HCT116 (cell line): ENCODE data around the gene UGT1A9. TPM values are rescaled to one million over a fixed set of nuclear protein-coding genes. Genes with fewer than 3 reads are reported as not detected.

Experiments used
- ATAC-seq: fragments of 200-7000 bp; cut with Tn5 transposase; 2 replicates; pipeline ENCODE4 v1.9.1; 2020; ENCODE audit warnings: mild to moderate bottlenecking, moderate library complexity
- BruUV-seq: library from RNA; stranded (reverse); fragments of 400-500 nt; replicated peaks from 2 replicates; lab custom pipeline; 2021; lab: Mats Ljungman, UMichigan
- CTCF ChIA-PET: fragments of 300-600 bp; sonication (Branson Sonifier 250); formaldehyde crosslinking; loops from one replicate; lab custom pipeline; 2021; ENCODE audit warnings: antibody characterized with exemption; lab: Charles Lee
- POLR2A ChIA-PET: fragments of 300-600, 350-600 bp; sonication (Branson Sonifier 250); formaldehyde crosslinking; loops from one replicate; lab custom pipeline; 2021; ENCODE audit warnings: antibody characterized with exemption; lab: Charles Lee
- RAD21 ChIA-PET, 2 experiments: fragments of 300-600 bp; sonication (Branson Sonifier 250); formaldehyde crosslinking; loops; one replicate each; lab custom pipeline; 2023; ENCODE audit warnings: low total read pairs in 2 of 2; ENCODE audit not compliant: uncharacterized antibody in 2 of 2, unreplicated experiment in 2 of 2, low non-redundant PET in 1 of 2; lab: Charles Lee
- DNase-seq: peaks from one replicate; pipeline ENCODE4 v3.0.0-alpha.2; 2010; ENCODE audit warnings: low read depth, low spot score
- H2AFZ ChIP-seq: fragments of 200-600 bp; shearing (Covaris generic), sonication (generic); 2 replicates; pipeline ENCODE4 v1.6.1; 2017; ENCODE audit warnings: low read depth, mixed run types, mixed read lengths, antibody characterized with exemption, low read length; ENCODE audit not compliant: poor library complexity, severe bottlenecking
- H3K27ac ChIP-seq: 2 replicates; pipeline ENCODE4 v1.5.1; 2012; ENCODE audit warnings: low read depth, low read length
- H3K27me3 ChIP-seq: fragments of 200-600 bp; sonication (generic); 2 replicates; pipeline ENCODE4 v1.6.1; 2016; ENCODE audit warnings: mixed run types, low read length, mixed read lengths; ENCODE audit not compliant: insufficient read depth
- H3K36me3 ChIP-seq, 2 experiments: fragments of 200-500 bp in 1 of 2; fragments of 200-600 bp in 1 of 2; sonication (Bioruptor generic) in 1 of 2; sonication (generic) in 1 of 2; 2 replicates each; pipeline versions ENCODE4 v1.5.1 to v1.6.1; 2014 to 2016; ENCODE audit warnings: low read length in 2 of 2, inconsistent platforms in 1 of 2, mixed read lengths in 1 of 2, mixed run types in 1 of 2; ENCODE audit not compliant: insufficient read depth in 2 of 2, control insufficient read depth in 1 of 2
- H3K4me1 ChIP-seq, 2 experiments: fragments of 200-600 bp in 1 of 2; sonication (generic) in 1 of 2; 2 replicates each; pipeline versions ENCODE4 v1.5.1 to v1.6.1; 2012 to 2017; ENCODE audit warnings: low read length in 2 of 2, inconsistent platforms in 1 of 2, mild to moderate bottlenecking in 1 of 2, mixed read lengths in 1 of 2, mixed run types in 1 of 2, moderate library complexity in 1 of 2; ENCODE audit not compliant: insufficient read depth in 2 of 2, control insufficient read depth in 1 of 2
- H3K4me2 ChIP-seq: fragments of 200-600 bp; sonication (generic); 2 replicates; pipeline ENCODE4 v1.6.1; 2017; ENCODE audit warnings: mixed run types, low read length, mixed read lengths
- H3K4me3 ChIP-seq, 2 experiments: fragments of 200-600 bp in 1 of 2; sonication (generic) in 1 of 2; replicated peaks in 1 of 2; 2 replicates each; pipeline ENCODE4 v1.5.1; 2011 to 2016; ENCODE audit warnings: low read length in 2 of 2, control low read depth in 1 of 2, low read depth in 1 of 2, mild to moderate bottlenecking in 1 of 2, mixed read lengths in 1 of 2, mixed run types in 1 of 2
- H3K79me2 ChIP-seq: fragments of 200-600 bp; sonication (generic); 2 replicates; pipeline ENCODE4 v1.6.1; 2017; ENCODE audit warnings: mild to moderate bottlenecking, mixed run types, low read length, moderate library complexity, mixed read lengths; ENCODE audit not compliant: insufficient read depth
- H3K9ac ChIP-seq: fragments of 200-600 bp; sonication (generic); 2 replicates; pipeline ENCODE4 v1.6.1; 2016; ENCODE audit warnings: low read length, mixed read lengths
- H3K9me2 ChIP-seq: fragments of 200-600 bp; sonication (generic), shearing (Covaris generic); 2 replicates; pipeline ENCODE4 v1.6.1; 2017; ENCODE audit warnings: mixed run types, mild to moderate bottlenecking, moderate library complexity; ENCODE audit not compliant: insufficient read depth
- H3K9me3 ChIP-seq, 2 experiments: fragments of 200-500 bp in 1 of 2; fragments of 200-600 bp in 1 of 2; sonication (Bioruptor generic) in 1 of 2; sonication (generic) in 1 of 2; 2 replicates each; pipeline ENCODE4 v1.6.1; 2014 to 2017; ENCODE audit warnings: low read length in 2 of 2, mixed read lengths in 2 of 2, inconsistent platforms in 1 of 2, low read depth in 1 of 2, mild to moderate bottlenecking in 1 of 2, mixed run types in 1 of 2, moderate library complexity in 1 of 2; ENCODE audit not compliant: control insufficient read depth in 1 of 2, insufficient read depth in 1 of 2
- H4K20me1 ChIP-seq: fragments of 200-600 bp; sonication (generic), shearing (Covaris generic); 2 replicates; pipeline ENCODE4 v1.6.1; 2017; ENCODE audit warnings: mixed run types, mild to moderate bottlenecking, moderate library complexity; ENCODE audit not compliant: insufficient read depth
- CBX3 ChIP-seq: IDR thresholded peaks from 2 replicates; pipeline ENCODE4 v1.6.1; 2012; ENCODE audit warnings: low read depth
- ELF1 ChIP-seq: IDR thresholded peaks from 2 replicates; pipeline ENCODE4 v1.6.1; 2012; ENCODE audit warnings: low read depth, borderline replicate concordance
- EZH2 ChIP-seq: fragments of 200-600 bp; sonication (generic); IDR thresholded peaks from 2 replicates; pipeline ENCODE4 v1.6.1; 2017; ENCODE audit warnings: antibody characterized with exemption, mixed run types
- EZH2phosphoT487 ChIP-seq: fragments of 200-600 bp; IDR thresholded peaks from 2 replicates; pipeline ENCODE4 v1.6.1; 2018; ENCODE audit warnings: antibody characterized with exemption, borderline replicate concordance
- JUND ChIP-seq: IDR thresholded peaks from 2 replicates; pipeline ENCODE4 v1.6.1; 2012
- POLR2A ChIP-seq: IDR thresholded peaks from 2 replicates; pipeline ENCODE4 v1.7.0; 2011; ENCODE audit warnings: borderline replicate concordance; ENCODE audit not compliant: insufficient read depth, insufficient read length; ENCODE audit errors: extremely low read depth
- POLR2AphosphoS5 ChIP-seq: IDR thresholded peaks from 2 replicates; pipeline ENCODE4 v1.6.1; 2011; ENCODE audit warnings: mild to moderate bottlenecking, low read depth, low read length, moderate library complexity
- RAD21 ChIP-seq: IDR thresholded peaks from 2 replicates; pipeline ENCODE4 v1.6.1; 2012; ENCODE audit warnings: low read depth, mild to moderate bottlenecking
- REST ChIP-seq: IDR thresholded peaks from 2 replicates; pipeline ENCODE4 v1.6.1; 2012; ENCODE audit warnings: low read depth
- SIN3A ChIP-seq: IDR thresholded peaks from 2 replicates; pipeline ENCODE4 v1.6.1; 2012; ENCODE audit warnings: low read depth
- SP1 ChIP-seq: IDR thresholded peaks from 2 replicates; pipeline ENCODE4 v1.6.1; 2012; ENCODE audit warnings: low read depth
- SRF ChIP-seq: IDR thresholded peaks from 2 replicates; pipeline ENCODE4 v1.6.1; 2012; ENCODE audit warnings: low read depth
- TCF7L2 ChIP-seq: IDR thresholded peaks from 2 replicates; pipeline ENCODE4 v1.7.0; 2011; ENCODE audit warnings: borderline replicate concordance, inconsistent platforms; ENCODE audit not compliant: insufficient read depth, insufficient read length; ENCODE audit errors: extremely low read depth
- YY1 ChIP-seq: IDR thresholded peaks from 2 replicates; pipeline ENCODE4 v1.6.1; 2011; ENCODE audit warnings: low read length, low read depth, moderate library complexity, mild to moderate bottlenecking; ENCODE audit not compliant: insufficient replicate concordance; ENCODE audit errors: extremely low read depth
- ZBTB33 ChIP-seq: IDR thresholded peaks from 2 replicates; pipeline ENCODE4 v1.6.1; 2011; ENCODE audit warnings: mild to moderate bottlenecking, low read length, moderate library complexity; ENCODE audit not compliant: insufficient replicate concordance; ENCODE audit errors: extremely low read depth
- ZNF274 ChIP-seq: fragments of 200-500 bp; sonication (Bioruptor generic); IDR thresholded peaks from 2 replicates; pipeline ENCODE4 v1.6.1; 2014; ENCODE audit warnings: mild to moderate bottlenecking, low read depth, low read length, inconsistent platforms
- intact Hi-C: fragments of 100-400 bp; cut with micrococcal nuclease; formaldehyde crosslinking; loops from 2 replicates; pipeline ENCODE4 v1.10.0; 2022
- total RNA-seq: library from RNA; stranded (reverse); gene quantifications from one replicate; pipeline ENCODE4 v1.2.1, GENCODE V29; 2021; ENCODE audit not compliant: unreplicated experiment

UGT1A9 gene
- total RNA-seq, 1 experiment from 2014 or later: not detected

DNA sequence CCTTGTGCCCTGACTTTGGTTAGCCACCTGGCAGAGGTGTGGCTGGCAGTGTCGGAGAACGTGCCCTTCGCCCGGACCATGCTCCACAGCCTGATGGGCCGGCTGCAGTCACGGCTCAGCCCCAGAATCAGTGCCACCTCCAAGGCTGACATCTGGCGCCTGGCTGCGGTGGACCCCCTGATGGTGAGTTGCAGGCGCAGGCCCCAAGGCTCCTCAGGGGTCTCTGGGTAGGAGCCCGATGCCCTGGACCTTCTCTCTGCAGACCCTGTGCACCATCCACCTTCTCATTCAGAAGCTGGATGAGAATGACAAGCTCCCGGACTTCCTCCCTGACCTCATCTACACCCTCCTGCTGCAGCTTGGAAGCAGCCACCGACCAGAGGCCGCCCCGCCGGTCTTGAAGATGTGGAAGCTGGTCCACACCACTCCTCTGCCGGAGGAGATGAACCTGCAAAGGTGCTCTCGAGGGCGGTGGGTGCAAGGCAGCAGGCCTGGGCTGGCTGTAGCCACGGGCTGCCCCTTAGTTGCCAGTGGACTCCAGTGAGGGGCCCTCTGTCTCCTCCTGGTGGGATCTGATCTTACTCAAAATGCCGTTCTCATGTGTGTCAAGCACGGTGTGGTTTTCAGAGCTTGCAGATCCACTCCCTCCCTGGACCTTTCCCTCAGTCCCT, 150.5 kb downstream of the UGT1A9 start:
- CTCF ChIA-PET: no interaction called here
- no peak for ATAC-seq

More for the DNA sequence above, 150.5 kb downstream of the UGT1A9 start:
- Histone ChIP-seq H3K9ac (no peak overlapping the region), H3K79me2 (no peaks in the 10 kb centered on the region), H3K27me3 (no peaks in the 10 kb centered on the region), H3K27ac (no peak overlapping the region), H4K20me1 (no peaks in the 10 kb centered on the region), H3K36me3 (no peaks in the 10 kb centered on the region), H3K9me3 (no peaks in the 10 kb centered on the region), H3K9me2 (no peaks in the 10 kb centered on the region), H3K4me2 (no peak overlapping the region), H2AFZ (no peak overlapping the region), H3K4me1 (no peaks in the 10 kb centered on the region), H3K4me3 (no peak overlapping the region)
- BruUV-seq: no TSS peak
- RAD21 ChIA-PET: no interaction called here
- POLR2A ChIA-PET: no interaction called here
- intact Hi-C loops: no loop called here
- no peak for TF ChIP-seq SP1
- TF ChIP-seq ELF1: no peak
- no peak for TF ChIP-seq REST
- TF ChIP-seq SIN3A: no peak
- no peak for TF ChIP-seq TCF7L2
- TF ChIP-seq POLR2A: no peak
- TF ChIP-seq CBX3: no peak
- TF ChIP-seq EZH2phosphoT487: no peak
- TF ChIP-seq SRF: no peak
- TF ChIP-seq RAD21: no peak
- TF ChIP-seq JUND: no peak
- TF ChIP-seq POLR2AphosphoS5: no peak
- TF ChIP-seq ZBTB33: no peak
- TF ChIP-seq ZNF274: no peak
- no peak for TF ChIP-seq EZH2
- TF ChIP-seq YY1: no peak
- DNase-seq: no peak
